SK-MEL-5 (cell line): Measurements from ENCODE around the gene BACE1-AS. TPM values are rescaled to one million over a fixed set of nuclear protein-coding genes. Genes with fewer than 3 reads are reported as not detected.

ENCODE experiments used
- small RNA-seq, 2 experiments: library from RNA; depleted of rRNA; stranded (forward); fragments of <200 nt; gene quantifications; one replicate each; pipeline ENCODE3, GENCODE V24; 2014
- total RNA-seq: library from RNA; depleted of rRNA; stranded (reverse); fragments of >200 nt; shearing (Covaris generic); gene quantifications from 2 replicates; pipeline ENCODE4 v1.2.3, GENCODE V29; 2014; rRNA removed

BACE1-AS gene
- total RNA-seq, 1 experiment from 2014 or later = 2.4 TPM

Small RNA genes lying within 50 kb of the gene (small RNA-seq; reads per million reads assigned to genes)
- 0 reads per million in 2 experiments for gene RF00564

Other genes with a start within 250 kb of the BACE1-AS start
- 8.7 and 9.2 TPM in 2 replicates for gene SIK3, start 192.9 kb upstream of the BACE1-AS start, total RNA-seq
- 102 and 108 TPM in 2 replicates for gene PAFAH1B2, start 147.1 kb upstream of the BACE1-AS start, total RNA-seq
- gene SIDT2, start 112.6 kb upstream of the BACE1-AS start, total RNA-seq = 9.8 and 11.4 TPM in 2 replicates
- gene TAGLN, start 92.0 kb upstream of the BACE1-AS start, total RNA-seq = 0.50 and 0.96 TPM in 2 replicates
- 14.8 and 16.0 TPM in 2 replicates for gene PCSK7, start 59.3 kb upstream of the BACE1-AS start, total RNA-seq
- gene RNF214, start 58.7 kb upstream of the BACE1-AS start, total RNA-seq = 4.8 and 5.8 TPM in 2 replicates
- gene BACE1, start 24.9 kb downstream of the BACE1-AS start, total RNA-seq = 2.0 and 2.3 TPM in 2 replicates
- gene CEP164, start 36.5 kb downstream of the BACE1-AS start, total RNA-seq = 20.5 and 22.9 TPM in 2 replicates